IMR-90 (cell line): Measurements from ENCODE around the gene SLC12A1. TPM values are rescaled to one million over a fixed set of nuclear protein-coding genes. Genes with fewer than 3 reads are reported as not detected.

Experiments
- ATAC-seq: fragments of 200-7000 bp; cut with Tn5 transposase; 2 replicates; pipeline ENCODE4 v1.9.1; 2020; ENCODE audit warnings: low read depth, mild to moderate bottlenecking, moderate library complexity
- BruUV-seq: library from RNA; stranded (reverse); fragments of 400-500 nt; replicated peaks from 2 replicates; lab custom pipeline; 2021; lab: Mats Ljungman, UMichigan
- CTCF ChIA-PET: fragments of 300-600 bp; formaldehyde crosslinking; extraction: SDS; loops from one replicate; lab custom pipeline; 2021; ENCODE audit warnings: antibody characterized with exemption; lab: Yijun Ruan, JAX
- POLR2A ChIA-PET: fragments of 300-600 bp; sonication (Branson Sonifier 250); formaldehyde crosslinking; loops from one replicate; lab custom pipeline; 2022; ENCODE audit warnings: antibody characterized with exemption; ENCODE audit not compliant: unreplicated experiment; lab: Charles Lee
- DNase-seq: peaks from one replicate; pipeline ENCODE4 v3.0.0; 2013
- H2AFZ ChIP-seq: replicated peaks from 2 replicates; pipeline ENCODE3; 2013; ENCODE audit warnings: low read length, mild to moderate bottlenecking; ENCODE audit not compliant: poor library complexity
- H2AK5ac ChIP-seq: 2 replicates; pipeline ENCODE4 v1.6.1; 2013; ENCODE audit warnings: low read depth, low read length, inconsistent platforms
- H2AK9ac ChIP-seq: replicated peaks from 2 replicates; pipeline ENCODE3; 2013; ENCODE audit warnings: mild to moderate bottlenecking, low read depth, low read length, moderate library complexity; ENCODE audit not compliant: poor library complexity
- H2BK120ac ChIP-seq: 2 replicates; pipeline ENCODE4 v1.6.1; 2013; ENCODE audit warnings: low read depth, low read length, inconsistent platforms
- H2BK15ac ChIP-seq: 3 replicates; pipeline ENCODE4 v1.6.1; 2013; ENCODE audit warnings: low read depth, low read length, inconsistent platforms
- H2BK20ac ChIP-seq: 2 replicates; pipeline ENCODE4 v1.6.1; 2013; ENCODE audit warnings: low read depth, mild to moderate bottlenecking, inconsistent platforms, low read length, moderate library complexity
- H2BK5ac ChIP-seq: 2 replicates; pipeline ENCODE4 v1.6.1; 2013; ENCODE audit warnings: mild to moderate bottlenecking, low read depth, low read length, inconsistent platforms; ENCODE audit not compliant: poor library complexity, severe bottlenecking
- H3K14ac ChIP-seq: replicated peaks from 2 replicates; pipeline ENCODE4 v1.6.1; 2013; ENCODE audit warnings: low read depth, low read length, inconsistent platforms
- H3K18ac ChIP-seq: 2 replicates; pipeline ENCODE4 v1.6.1; 2013; ENCODE audit warnings: low read depth, low read length, control low read depth
- H3K23ac ChIP-seq: 2 replicates; pipeline ENCODE4 v1.6.1; 2013; ENCODE audit warnings: low read depth, low read length, inconsistent platforms
- H3K27ac ChIP-seq: 2 replicates; pipeline ENCODE4 v1.5.1; 2013; ENCODE audit warnings: mild to moderate bottlenecking, control low read depth, low read length; ENCODE audit not compliant: insufficient read depth
- H3K27me3 ChIP-seq: 2 replicates; pipeline ENCODE4 v1.6.1; 2013; ENCODE audit warnings: low read length; ENCODE audit not compliant: control insufficient read depth, insufficient read depth
- H3K36me3 ChIP-seq: 2 replicates; pipeline ENCODE4 v1.6.1; 2013; ENCODE audit warnings: low read length, mixed read lengths; ENCODE audit not compliant: control insufficient read depth, insufficient read depth
- H3K4ac ChIP-seq: 2 replicates; pipeline ENCODE4 v1.6.1; 2013; ENCODE audit warnings: low read depth, low read length, inconsistent platforms
- H3K4me1 ChIP-seq: 2 replicates; pipeline ENCODE4 v1.6.1; 2013; ENCODE audit warnings: low read length, mixed read lengths; ENCODE audit not compliant: control insufficient read depth, insufficient read depth
- H3K4me2 ChIP-seq: 2 replicates; pipeline ENCODE4 v1.6.1; 2013; ENCODE audit warnings: low read depth, mild to moderate bottlenecking, control low read depth, low read length, moderate library complexity
- H3K4me3 ChIP-seq: 2 replicates; pipeline ENCODE4 v1.5.1; 2013; ENCODE audit warnings: low read depth, mild to moderate bottlenecking, control low read depth, low read length, moderate library complexity; ENCODE audit not compliant: insufficient read depth
- H3K56ac ChIP-seq: 2 replicates; pipeline ENCODE4 v1.6.1; 2013; ENCODE audit warnings: low read length, inconsistent platforms; ENCODE audit not compliant: insufficient read depth; ENCODE audit errors: extremely low read depth
- H3K79me1 ChIP-seq, 2 experiments: 2 replicates each; pipeline ENCODE4 v1.6.1; 2013; ENCODE audit warnings: low read length in 2 of 2, inconsistent platforms in 1 of 2, low read depth in 1 of 2
- H3K9ac ChIP-seq: 2 replicates; pipeline ENCODE4 v1.6.1; 2013; ENCODE audit warnings: low read depth, low read length, control low read depth
- H3K9me1 ChIP-seq: 2 replicates; pipeline ENCODE4 v1.6.1; 2013; ENCODE audit warnings: low read length, inconsistent platforms; ENCODE audit not compliant: insufficient read depth
- H3K9me3 ChIP-seq: 2 replicates; pipeline ENCODE4 v1.6.1; 2013; ENCODE audit warnings: low read length; ENCODE audit not compliant: control insufficient read depth, insufficient read depth
- H4K20me1 ChIP-seq: 2 replicates; pipeline ENCODE4 v1.6.1; 2013; ENCODE audit warnings: low read length, inconsistent platforms; ENCODE audit not compliant: insufficient read depth
- H4K5ac ChIP-seq: 2 replicates; pipeline ENCODE4 v1.6.1; 2013; ENCODE audit warnings: mild to moderate bottlenecking, low read depth, low read length, control low read depth
- H4K8ac ChIP-seq, 2 experiments: 2 replicates each; pipeline ENCODE4 v1.6.1; 2013; ENCODE audit warnings: low read depth in 2 of 2, low read length in 2 of 2, control low read depth in 1 of 2, inconsistent platforms in 1 of 2
- H4K91ac ChIP-seq: 2 replicates; pipeline ENCODE4 v1.6.1; 2013; ENCODE audit warnings: low read depth, low read length, inconsistent platforms; ENCODE audit not compliant: insufficient read depth
- CTCF ChIP-seq: conservative IDR thresholded peaks from 2 replicates; pipeline ENCODE4 v1.5.1; 2012; ENCODE audit warnings: mild to moderate bottlenecking, low read depth, low read length, improper control_type of control experiment
- FOS ChIP-seq: fragments of 150-350 bp; IDR thresholded peaks from 2 replicates; pipeline ENCODE4 v1.6.1; 2016; ENCODE audit warnings: low read depth, low read length
- MAFK ChIP-seq: IDR thresholded peaks from 2 replicates; pipeline ENCODE4 v1.6.1; 2012; ENCODE audit warnings: low read depth, low read length, improper control_type of control experiment
- NFE2L2 ChIP-seq: fragments of 150-350 bp; IDR thresholded peaks from 2 replicates; pipeline ENCODE4 v1.6.1; 2016; ENCODE audit warnings: low read depth, mild to moderate bottlenecking, low read length
- POLR2A ChIP-seq: IDR thresholded peaks from 2 replicates; pipeline ENCODE4 v1.6.1; 2012; ENCODE audit warnings: mild to moderate bottlenecking, low read depth, low read length
- RAD21 ChIP-seq: IDR thresholded peaks from 2 replicates; pipeline ENCODE4 v1.6.1; 2012; ENCODE audit warnings: low read length, improper control_type of control experiment
- USF2 ChIP-seq: fragments of 150-350 bp; IDR thresholded peaks from 2 replicates; pipeline ENCODE4 v1.6.1; 2017; ENCODE audit warnings: mild to moderate bottlenecking, antibody characterized with exemption, low read length, low read depth
- WGBS, 2 experiments: methylation state at CpG; one replicate each; pipeline versions ENCODE4 v1.1.5 to v1.1.7; 2013; ENCODE audit warnings: missing lambda C conversion rate in 2 of 2; ENCODE audit not compliant: insufficient read length in 1 of 2; ENCODE audit errors: extremely low coverage in 2 of 2; 5-methylcytosine and 5-hydroxymethylcytosine counted together
- dilution Hi-C: fragments of 300-500 bp; cut with HindIII; formaldehyde crosslinking; loops from one replicate; pipeline ENCODE4 v1.14.3; 2018; ENCODE audit warnings: low sequenced_read_pairs; ENCODE audit not compliant: unreplicated experiment
- in situ Hi-C: fragments of 300-500 bp; cut with MboI; formaldehyde crosslinking; loops from 3 replicates; pipeline ENCODE4 v1.14.3; 2019; ENCODE audit warnings: low sequenced_read_pairs, inconsistent platforms, mixed read lengths
- intact Hi-C: fragments of 100-400 bp; cut with micrococcal nuclease; formaldehyde crosslinking; loops from 2 replicates; pipeline ENCODE4 v1.10.0; 2022
- polyA plus RNA-seq, 3 experiments: library from polyadenylated mRNA; depleted of rRNA; stranded (reverse); fragments of >200 nt; gene quantifications; 2 replicates each; pipeline ENCODE4 v1.2.3, GENCODE V29; 2012; ENCODE audit warnings: low replicate concordance in 1 of 3
- total RNA-seq: library from RNA; depleted of rRNA; stranded (reverse); fragments of >200 nt; gene quantifications from 2 replicates; pipeline ENCODE4 v1.2.3, GENCODE V29; 2012

Gene SLC12A1
- total and polyA plus RNA-seq, 2 of the 4 experiments (the other 2 are of a cell fraction): not detected

- dilution Hi-C loops (no loop called here), in situ Hi-C loops (no loop called here), intact Hi-C loops (no loop called here)
- ATAC-seq: peak; percentile 46; the same call in 1 of the 2 replicates
- Histone ChIP-seq H2AFZ (no peak overlapping the region), H3K27me3 (no peaks in the 10 kb centered on the region), H3K14ac (no peak overlapping the region), H2AK5ac (no peak overlapping the region), H3K4ac (no peak overlapping the region), H4K5ac (no peak overlapping the region), H3K4me3 (no peak overlapping the region), H3K79me1 (peaks cover 6 to 30% of the 10 kb centered on the region in 2 experiments; a peak in 3 of 4 replicates), H4K91ac (no peak overlapping the region), H3K56ac (no peak overlapping the region), H3K23ac (no peak overlapping the region), H3K27ac (no peak overlapping the region), H2BK15ac (no peak overlapping the region), H4K8ac (no peak overlapping the region), H3K4me2 (no peak overlapping the region), H3K36me3 (peaks cover 18% of the 10 kb centered on the region), H3K9me1 (peaks cover 4% of the 10 kb centered on the region), H2BK5ac (no peak overlapping the region), H3K9me3 (no peaks in the 10 kb centered on the region), H2AK9ac (no peak overlapping the region), H3K4me1 (peaks cover 3% of the 10 kb centered on the region), H3K9ac (no peak overlapping the region), H4K20me1 (peaks cover 7% of the 10 kb centered on the region; the same call in 1 of the 2 replicates), H3K18ac (no peak overlapping the region), H2BK20ac (no peak overlapping the region), H2BK120ac (no peak overlapping the region)
- 0 out of 2 replicates have a peak, but pooled peaks have one; percentile 20 for TF ChIP-seq CTCF
- no peak for TF ChIP-seq FOS
- no peak for TF ChIP-seq USF2
- TF ChIP-seq POLR2A: no peak
- TF ChIP-seq NFE2L2: no peak
- TF ChIP-seq MAFK: no peak
- TF ChIP-seq RAD21: peak; percentile 40; the same call in 1 of the 2 replicates
- POLR2A ChIA-PET: no interaction called here
- DNase-seq: peak; percentile 11
- WGBS, 2 experiments: no CpG with 5 or more reads among the region's 2 CpGs
- BruUV-seq: no TSS peak
- CTCF ChIA-PET: interaction anchor here (0.9 to 1.0 kb wide), 2 partner anchors 9 to 38 kb away, joined by 3 to 4 read pairs; no protein-coding TSS in a partner anchor
Observed at GRCh38 chr15:48336940-48337339, 130.8 kb downstream of the SLC12A1 start.
